ENCODE results near the gene ADRM1.

ADRM1 gene

DNA sequence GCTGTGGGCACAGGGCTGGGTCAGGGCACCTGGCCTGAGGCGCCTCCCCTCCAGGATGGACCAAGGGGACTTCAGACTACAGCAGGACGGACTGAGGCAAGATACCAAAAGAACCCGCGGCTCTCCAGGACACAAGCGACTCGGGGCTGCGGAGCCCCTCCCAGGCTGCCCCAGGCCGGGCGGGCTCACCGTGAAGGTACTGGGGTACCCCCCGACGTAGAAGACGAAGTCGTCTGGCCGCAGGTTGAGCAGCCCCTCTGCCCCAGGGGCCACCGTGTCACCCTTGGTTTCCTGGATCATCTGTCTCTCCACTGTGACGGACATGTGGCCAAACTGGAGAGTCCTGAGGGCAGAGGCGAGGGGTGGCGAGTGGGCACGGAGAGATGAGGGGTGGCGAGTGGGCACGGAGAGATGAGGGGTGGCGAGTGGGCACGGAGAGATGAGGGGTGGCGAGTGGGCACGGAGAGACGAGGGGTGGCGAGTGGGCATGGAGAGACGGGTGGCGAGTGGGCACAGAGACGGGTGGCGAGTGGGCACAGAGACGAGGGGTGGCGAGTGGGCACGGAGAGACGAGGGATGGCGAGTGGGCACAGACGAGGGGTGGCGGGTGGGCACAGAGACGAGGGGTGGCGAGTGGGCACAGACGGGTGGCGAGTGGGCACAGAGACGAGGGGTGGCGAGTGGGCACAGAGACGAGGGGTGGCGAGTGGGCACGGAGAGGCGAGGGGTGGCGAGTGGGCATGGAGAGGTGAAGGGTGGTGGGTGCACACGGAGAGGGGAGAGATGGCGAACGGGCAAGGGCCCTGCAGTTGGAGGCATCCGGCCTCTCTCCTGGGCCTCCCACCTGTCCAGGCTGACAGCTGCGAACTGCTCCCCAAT is 10.9 kb downstream of the ADRM1 start:
- Histone ChIP-seq H3K27me3 (ENCODE audit: low read depth, low read length) (no peaks in the 10 kb centered on the region), H3K4me1 (ENCODE audit: control insufficient read depth in 1 of 2, insufficient read depth in 2 of 2, low read length in 2 of 2) (no peaks in the 10 kb centered on the region), H3K9me3 (ENCODE audit: control insufficient read depth in 1 of 2, low read length in 2 of 2) (no peaks in the 10 kb centered on the region), H3K4me3 (ENCODE audit: low read depth in 1 of 2, low read length in 2 of 2) (no peak overlapping the region), H3K27ac (ENCODE audit: low read length) (no peak overlapping the region), H3K36me3 (ENCODE audit: control insufficient read depth in 1 of 2, insufficient read depth in 2 of 2, low read length in 2 of 2) (peaks cover 6 to 89% of the 10 kb centered on the region in 2 donors)

DNA sequence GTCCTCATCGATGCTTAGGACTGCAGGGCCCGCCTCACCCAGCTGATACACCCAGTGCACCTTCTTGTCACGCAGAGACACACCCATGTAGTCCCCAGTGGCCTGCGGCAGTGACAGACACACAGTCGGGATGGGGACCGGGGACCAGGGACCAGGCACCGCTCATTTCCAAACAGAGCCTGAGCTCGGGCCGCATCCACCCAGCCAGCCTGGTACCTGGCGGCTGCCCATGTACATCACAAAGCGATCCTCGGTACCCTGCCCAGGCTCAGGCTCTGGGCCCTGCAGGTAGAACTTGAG is 11.5 kb downstream of the ADRM1 start:
- peaks cover 4 to 89% of the 10 kb centered on the region in 2 donors for H3K36me3 ChIP-seq (ENCODE audit: control insufficient read depth in 1 of 2, insufficient read depth in 2 of 2, low read length in 2 of 2)
- H3K27me3 ChIP-seq (ENCODE audit: low read depth, low read length): no peaks in the 10 kb centered on the region

DNA sequence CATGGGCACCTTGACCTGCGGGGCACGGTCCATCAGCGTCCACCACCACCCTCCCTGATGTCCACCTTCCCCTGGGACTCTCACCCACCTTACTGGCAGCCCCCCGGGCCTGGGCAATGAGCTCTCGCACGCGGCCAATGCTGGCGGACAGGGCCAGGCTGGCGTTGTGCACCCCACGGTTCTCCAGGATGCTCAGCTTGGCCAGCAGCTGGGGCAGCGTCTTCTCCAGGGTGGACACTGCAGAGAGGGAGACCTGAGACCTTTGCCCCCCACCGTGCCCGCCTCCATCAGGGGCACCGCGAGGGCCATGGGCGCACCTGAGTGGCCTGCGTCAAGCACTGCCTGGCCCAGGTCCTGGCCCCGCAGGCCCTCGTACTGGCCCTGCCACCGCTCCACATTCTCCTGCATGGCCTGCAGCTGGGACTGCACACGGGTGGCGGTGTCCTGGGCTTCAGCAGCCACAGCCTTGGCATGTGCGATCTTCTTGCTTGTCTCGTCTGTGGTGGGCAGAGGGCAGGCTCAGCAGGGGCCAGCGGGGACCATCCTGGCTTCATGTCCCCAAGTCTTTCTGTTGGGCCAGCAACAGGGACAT is 12.0 kb downstream of the ADRM1 start:
- no peaks in the 10 kb centered on the region for H3K4me1 ChIP-seq (ENCODE audit: control insufficient read depth in 1 of 2, insufficient read depth in 2 of 2, low read length in 2 of 2)
- peaks cover 4 to 91% of the 10 kb centered on the region in 2 donors for H3K36me3 ChIP-seq (ENCODE audit: control insufficient read depth in 1 of 2, insufficient read depth in 2 of 2, low read length in 2 of 2)
- H3K27me3 ChIP-seq (ENCODE audit: low read depth, low read length): no peaks in the 10 kb centered on the region
- no peak overlapping the region for H3K27ac ChIP-seq (ENCODE audit: low read length)
- H3K4me3 ChIP-seq (ENCODE audit: low read depth in 1 of 2, low read length in 2 of 2): no peak overlapping the region
- no peaks in the 10 kb centered on the region for H3K9me3 ChIP-seq (ENCODE audit: control insufficient read depth in 1 of 2, low read length in 2 of 2)

More for the DNA sequence above, 11.5 kb downstream of the ADRM1 start:
- Histone ChIP-seq H3K27ac (ENCODE audit: low read length) (no peak overlapping the region), H3K4me3 (ENCODE audit: low read depth in 1 of 2, low read length in 2 of 2) (no peak overlapping the region), H3K4me1 (ENCODE audit: control insufficient read depth in 1 of 2, insufficient read depth in 2 of 2, low read length in 2 of 2) (no peaks in the 10 kb centered on the region), H3K9me3 (ENCODE audit: control insufficient read depth in 1 of 2, low read length in 2 of 2) (no peaks in the 10 kb centered on the region)

DNA sequence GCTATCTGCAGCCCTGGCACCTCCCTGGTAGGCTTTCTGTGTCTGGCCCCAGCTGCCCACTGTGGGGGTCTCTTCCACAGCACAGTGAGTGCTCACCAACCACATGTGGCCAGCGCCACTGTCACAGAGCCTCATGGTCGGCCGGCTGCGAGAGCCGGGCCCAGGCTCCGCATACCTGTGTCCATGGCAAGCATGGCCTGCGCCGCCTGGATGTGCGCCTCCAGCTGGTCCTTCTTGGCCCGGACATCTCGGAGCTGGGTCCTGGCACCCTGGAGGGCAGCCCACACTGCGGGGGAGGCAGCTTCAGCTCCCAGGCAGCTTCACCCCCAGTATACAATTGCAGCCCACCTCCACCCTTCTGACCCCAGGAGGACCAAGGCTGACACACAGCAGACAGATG is 13.0 kb downstream of the ADRM1 start:
- H3K4me3 ChIP-seq (ENCODE audit: low read depth in 1 of 2, low read length in 2 of 2): no peak overlapping the region
- no peaks in the 10 kb centered on the region for H3K27me3 ChIP-seq (ENCODE audit: low read depth, low read length)
- H3K36me3 ChIP-seq (ENCODE audit: control insufficient read depth in 1 of 2, insufficient read depth in 2 of 2, low read length in 2 of 2): peaks cover 4 to 87% of the 10 kb centered on the region in 2 donors
- no peaks in the 10 kb centered on the region for H3K9me3 ChIP-seq (ENCODE audit: control insufficient read depth in 1 of 2, low read length in 2 of 2)
- no peak overlapping the region for H3K27ac ChIP-seq (ENCODE audit: low read length)
- no peaks in the 10 kb centered on the region for H3K4me1 ChIP-seq (ENCODE audit: control insufficient read depth in 1 of 2, insufficient read depth in 2 of 2, low read length in 2 of 2)

DNA sequence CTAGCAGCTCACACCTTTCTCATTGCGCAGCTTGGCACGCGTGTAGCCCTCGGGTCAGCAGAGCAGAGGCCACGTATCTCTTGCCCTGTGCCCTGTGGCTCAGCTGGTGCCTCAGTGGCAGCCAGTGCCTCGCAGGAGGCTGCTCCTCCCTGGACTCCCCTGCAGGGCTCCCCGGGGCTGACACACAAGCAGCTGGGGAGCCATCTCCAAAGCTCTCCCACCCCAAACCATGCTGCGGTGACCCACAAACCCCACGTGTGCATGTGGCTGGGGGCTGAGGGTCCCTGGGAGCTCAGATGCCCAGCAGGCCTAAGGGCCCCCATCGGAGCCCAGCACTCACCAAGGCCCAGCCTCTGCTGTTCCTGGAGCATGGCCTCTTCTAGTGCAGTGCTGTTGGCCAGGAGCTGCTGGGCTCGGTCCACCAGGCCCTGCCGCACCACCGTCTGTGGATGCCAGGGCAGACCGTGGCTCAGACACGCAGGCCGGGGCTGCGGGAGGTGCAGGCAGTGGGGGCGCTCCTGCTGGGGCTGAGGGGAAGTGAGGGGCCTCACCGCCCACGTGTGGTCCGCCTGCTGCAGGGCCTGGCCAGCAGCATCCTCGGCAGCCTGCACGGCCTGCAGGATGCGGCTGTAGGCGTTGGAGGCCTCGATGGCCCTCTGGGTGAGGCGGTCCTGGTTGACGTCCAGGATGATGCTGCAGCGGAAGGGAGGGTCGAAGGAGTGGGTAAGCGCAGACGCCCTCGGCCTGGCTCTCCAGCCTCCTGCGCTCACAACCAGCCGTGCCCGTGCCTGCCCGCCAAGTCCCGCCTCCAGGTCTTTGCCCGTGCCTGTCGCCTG is 13.8 kb downstream of the ADRM1 start:
- Histone ChIP-seq H3K9me3 (ENCODE audit: control insufficient read depth in 1 of 2, low read length in 2 of 2) (no peaks in the 10 kb centered on the region), H3K27ac (ENCODE audit: low read length) (no peak overlapping the region), H3K4me1 (ENCODE audit: control insufficient read depth in 1 of 2, insufficient read depth in 2 of 2, low read length in 2 of 2) (no peaks in the 10 kb centered on the region), H3K27me3 (ENCODE audit: low read depth, low read length) (no peaks in the 10 kb centered on the region), H3K4me3 (ENCODE audit: low read depth in 1 of 2, low read length in 2 of 2) (no peak overlapping the region), H3K36me3 (ENCODE audit: control insufficient read depth in 1 of 2, insufficient read depth in 2 of 2, low read length in 2 of 2) (peaks cover 4 to 82% of the 10 kb centered on the region in 2 donors)

DNA sequence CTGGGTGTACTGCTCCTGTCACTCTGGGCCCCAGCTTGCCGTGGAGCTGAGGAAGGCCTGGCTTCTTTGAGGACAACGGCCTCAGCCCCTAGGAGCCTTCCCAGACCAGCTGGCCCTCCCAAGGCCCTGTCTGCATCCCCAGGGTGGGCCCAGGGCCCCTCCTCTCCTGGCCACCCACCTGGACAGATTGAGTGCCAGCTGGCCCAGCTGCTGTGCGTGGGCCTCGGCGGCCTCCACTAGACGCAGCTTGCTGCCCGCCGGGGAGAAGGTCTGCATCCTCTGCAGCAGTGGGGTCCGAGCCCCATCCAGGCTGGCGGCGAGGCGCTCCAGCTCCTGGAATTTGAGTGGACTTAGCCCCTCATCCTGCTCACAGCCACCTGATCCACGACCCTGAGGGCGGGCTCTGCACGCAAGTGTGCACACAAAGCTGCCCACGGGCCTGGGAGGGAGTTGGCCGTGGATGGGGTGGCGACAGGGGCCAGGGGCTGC is 14.4 kb downstream of the ADRM1 start:
- Histone ChIP-seq H3K36me3 (ENCODE audit: control insufficient read depth in 1 of 2, insufficient read depth in 2 of 2, low read length in 2 of 2) (peaks cover 4 to 81% of the 10 kb centered on the region in 2 donors), H3K27me3 (ENCODE audit: low read depth, low read length) (no peaks in the 10 kb centered on the region), H3K4me1 (ENCODE audit: control insufficient read depth in 1 of 2, insufficient read depth in 2 of 2, low read length in 2 of 2) (no peaks in the 10 kb centered on the region), H3K27ac (ENCODE audit: low read length) (no peak overlapping the region), H3K9me3 (ENCODE audit: control insufficient read depth in 1 of 2, low read length in 2 of 2) (no peaks in the 10 kb centered on the region), H3K4me3 (ENCODE audit: low read depth in 1 of 2, low read length in 2 of 2) (no peak overlapping the region)

DNA sequence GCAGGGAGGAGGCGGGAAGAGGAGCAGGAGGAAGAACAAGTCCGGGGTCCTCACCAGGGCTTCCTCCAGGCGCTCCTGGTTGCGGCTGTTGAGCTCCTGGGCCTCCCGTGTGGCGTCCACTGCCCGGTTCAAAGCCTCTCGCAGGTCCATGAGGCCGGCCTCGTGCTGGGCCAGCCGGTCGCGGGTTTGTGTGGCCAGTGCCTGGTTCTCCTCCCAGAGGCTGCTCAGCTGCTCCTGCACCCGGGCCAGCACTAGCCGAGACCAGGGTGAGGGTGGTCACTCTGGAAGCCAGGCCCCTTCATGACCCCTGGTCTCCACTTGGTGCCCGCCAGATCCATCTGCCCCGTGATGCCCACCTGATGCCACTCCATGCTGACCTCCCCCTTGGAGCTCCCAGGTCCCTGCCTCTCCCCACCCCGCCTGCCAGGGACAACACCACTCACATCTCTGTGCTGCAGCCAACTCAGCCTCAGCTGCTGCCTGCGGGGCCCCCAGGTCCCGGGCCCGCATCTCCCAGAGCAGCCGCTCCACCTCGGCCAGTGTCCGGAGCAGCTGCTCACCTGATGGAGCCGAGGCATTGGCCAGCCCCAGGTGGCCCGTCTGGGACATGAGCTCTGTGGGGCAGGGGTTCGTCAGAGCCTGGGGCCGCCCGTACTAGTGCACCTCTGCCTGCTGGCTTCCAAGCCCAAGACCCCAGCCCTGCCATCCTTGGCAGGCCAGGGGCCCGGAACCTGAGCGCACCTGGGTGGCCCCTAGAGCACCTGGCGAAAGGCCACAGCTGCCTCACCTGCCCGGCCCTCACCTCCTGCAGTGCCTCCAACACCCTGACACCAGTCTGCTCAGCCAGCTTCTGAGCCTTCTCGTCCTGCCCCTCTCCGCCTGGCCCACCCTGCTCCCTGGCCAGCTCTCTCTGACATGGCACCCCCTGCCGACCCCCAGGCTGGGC is 15.9 kb downstream of the ADRM1 start:
- Histone ChIP-seq H3K27ac (ENCODE audit: low read length) (no peak overlapping the region), H3K4me1 (ENCODE audit: control insufficient read depth in 1 of 2, insufficient read depth in 2 of 2, low read length in 2 of 2) (no peaks in the 10 kb centered on the region), H3K27me3 (ENCODE audit: low read depth, low read length) (no peaks in the 10 kb centered on the region), H3K4me3 (ENCODE audit: low read depth in 1 of 2, low read length in 2 of 2) (no peak overlapping the region), H3K36me3 (ENCODE audit: control insufficient read depth in 1 of 2, insufficient read depth in 2 of 2, low read length in 2 of 2) (peaks cover 4 to 73% of the 10 kb centered on the region in 2 donors), H3K9me3 (ENCODE audit: control insufficient read depth in 1 of 2, low read length in 2 of 2) (no peaks in the 10 kb centered on the region)

DNA sequence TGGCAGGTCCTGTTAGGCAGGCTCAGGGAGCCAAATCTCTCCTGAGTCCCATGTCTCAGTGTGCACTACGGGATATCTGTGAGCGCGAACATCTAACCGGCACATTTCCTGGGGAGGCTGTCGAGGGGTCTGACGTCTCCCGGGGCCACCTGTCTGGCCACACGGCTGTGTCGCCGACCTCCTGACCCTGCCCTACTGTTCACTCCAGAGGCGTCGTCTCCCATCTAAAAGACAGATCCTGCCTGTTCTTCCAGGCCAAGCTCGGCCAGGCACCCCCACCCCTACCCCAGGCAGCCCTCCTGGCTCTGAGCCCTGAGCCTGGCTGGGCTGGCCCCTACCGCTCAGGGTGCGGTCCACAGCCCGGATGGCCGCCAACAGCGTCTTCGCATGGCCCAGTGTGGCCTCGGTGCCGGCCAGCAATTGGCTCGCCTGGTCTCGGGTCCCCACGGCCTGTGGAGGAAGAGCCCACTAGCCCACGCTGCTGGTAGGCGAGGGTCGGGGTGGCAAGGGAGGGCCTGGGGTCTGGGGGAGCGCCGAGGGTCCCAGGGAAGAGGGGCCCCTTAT is 16.6 kb downstream of the ADRM1 start:
- Histone ChIP-seq H3K4me1 (ENCODE audit: control insufficient read depth in 1 of 2, insufficient read depth in 2 of 2, low read length in 2 of 2) (no peaks in the 10 kb centered on the region), H3K36me3 (ENCODE audit: control insufficient read depth in 1 of 2, insufficient read depth in 2 of 2, low read length in 2 of 2) (peaks cover 4 to 73% of the 10 kb centered on the region in 2 donors), H3K27me3 (ENCODE audit: low read depth, low read length) (no peaks in the 10 kb centered on the region), H3K27ac (ENCODE audit: low read length) (no peak overlapping the region), H3K9me3 (ENCODE audit: control insufficient read depth in 1 of 2, low read length in 2 of 2) (no peaks in the 10 kb centered on the region), H3K4me3 (ENCODE audit: low read depth in 1 of 2, low read length in 2 of 2) (no peak overlapping the region)

DNA sequence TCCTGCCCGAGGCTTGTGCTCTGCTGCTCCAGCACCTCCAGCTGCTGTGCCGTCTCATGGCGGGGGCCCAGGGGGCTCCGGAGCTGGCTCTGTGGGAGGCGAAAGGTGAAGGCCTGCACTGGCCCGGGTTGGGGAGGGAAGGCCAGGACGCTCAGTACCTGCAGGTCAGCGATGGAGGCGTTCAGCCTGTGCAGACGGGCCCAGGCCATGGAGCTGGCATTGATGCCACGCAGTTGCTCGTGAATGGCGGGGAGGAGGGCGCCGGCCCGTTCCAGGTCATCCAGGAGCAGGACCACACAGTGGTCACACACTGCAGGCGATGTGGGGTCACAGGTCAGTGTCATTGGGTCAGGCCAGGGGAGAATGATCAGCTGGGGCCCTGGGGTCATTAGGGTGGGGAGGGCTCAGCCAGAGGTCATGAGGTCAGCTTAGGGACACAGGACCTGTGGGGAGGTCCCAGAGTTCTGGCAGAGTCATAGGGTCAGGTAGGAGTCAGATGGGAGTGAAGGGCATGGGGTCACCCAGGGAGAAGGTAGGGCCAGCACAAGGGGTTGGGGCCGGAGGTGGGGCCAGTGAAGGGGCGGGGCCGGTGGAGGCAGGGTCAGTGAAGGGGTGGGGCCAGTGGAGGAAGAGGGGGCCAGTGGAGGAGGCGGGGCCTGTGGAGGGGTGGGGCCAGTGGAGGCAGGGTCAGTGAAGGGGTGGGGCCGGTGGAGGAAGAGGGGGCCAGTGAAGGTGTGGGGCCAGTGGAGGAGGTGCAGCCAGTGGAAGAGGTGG is 18.0 kb downstream of the ADRM1 start:
- Histone ChIP-seq H3K4me1 (ENCODE audit: control insufficient read depth in 1 of 2, insufficient read depth in 2 of 2, low read length in 2 of 2) (no peaks in the 10 kb centered on the region), H3K9me3 (ENCODE audit: control insufficient read depth in 1 of 2, low read length in 2 of 2) (no peaks in the 10 kb centered on the region), H3K4me3 (ENCODE audit: low read depth in 1 of 2, low read length in 2 of 2) (no peak overlapping the region), H3K27me3 (ENCODE audit: low read depth, low read length) (no peaks in the 10 kb centered on the region), H3K36me3 (ENCODE audit: control insufficient read depth in 1 of 2, insufficient read depth in 2 of 2, low read length in 2 of 2) (peaks cover 7 to 72% of the 10 kb centered on the region in 2 donors), H3K27ac (ENCODE audit: low read length) (no peak overlapping the region)

DNA sequence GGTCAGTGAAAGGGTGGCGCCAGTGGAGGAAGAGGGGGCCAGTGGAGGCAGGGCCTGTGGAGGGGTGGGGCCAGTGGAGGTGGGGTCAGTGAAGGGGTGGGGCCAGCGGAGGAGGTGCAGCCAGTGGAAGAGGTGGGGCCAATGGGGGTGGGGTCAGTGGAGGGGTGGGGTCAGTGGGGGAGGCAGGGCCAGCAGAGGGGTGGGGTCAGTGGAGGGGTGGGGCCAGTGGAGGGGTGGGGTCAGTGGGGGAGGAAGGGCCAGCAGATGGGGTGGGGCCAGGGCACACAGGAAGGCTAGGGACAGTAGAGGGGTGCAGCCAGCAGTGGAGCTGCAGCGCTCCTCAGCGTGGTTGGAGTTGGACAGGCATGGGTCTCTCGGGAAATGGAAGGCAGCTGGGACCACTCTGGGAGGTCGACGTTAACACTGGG is 18.7 kb downstream of the ADRM1 start:
- peaks cover 5 to 72% of the 10 kb centered on the region in 2 donors for H3K36me3 ChIP-seq (ENCODE audit: control insufficient read depth in 1 of 2, insufficient read depth in 2 of 2, low read length in 2 of 2)
- no peak overlapping the region for H3K4me3 ChIP-seq (ENCODE audit: low read depth in 1 of 2, low read length in 2 of 2)
- no peak overlapping the region for H3K27ac ChIP-seq (ENCODE audit: low read length)
- no peaks in the 10 kb centered on the region for H3K4me1 ChIP-seq (ENCODE audit: control insufficient read depth in 1 of 2, insufficient read depth in 2 of 2, low read length in 2 of 2)
- H3K9me3 ChIP-seq (ENCODE audit: control insufficient read depth in 1 of 2, low read length in 2 of 2): no peaks in the 10 kb centered on the region
- H3K27me3 ChIP-seq (ENCODE audit: low read depth, low read length): no peaks in the 10 kb centered on the region

All from muscle layer of duodenum (tissue), 2 donors.